ENCODE measurements around the gene GCKR.

DNA sequence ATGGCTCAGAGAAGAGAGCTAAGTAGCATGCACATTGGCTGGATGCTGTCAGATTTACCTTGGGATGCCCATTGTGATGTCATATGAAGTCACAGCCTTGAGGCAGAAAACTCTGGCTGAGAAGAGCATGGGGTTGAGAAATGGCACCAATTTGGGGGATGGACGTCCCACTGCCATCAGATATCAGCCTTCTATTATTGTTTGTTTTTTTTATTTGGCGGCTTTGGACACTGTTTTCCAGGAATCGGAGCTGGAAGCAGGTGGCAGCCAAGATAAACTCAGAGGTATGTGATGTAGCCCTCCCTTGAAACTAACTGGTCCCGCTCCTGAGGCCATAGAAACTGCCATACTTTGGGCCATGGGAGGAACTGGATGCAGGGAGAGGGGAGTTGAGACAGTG lies 40.6 kb downstream of the GCKR start:
- TF ChIP-seq, protein P1, sequence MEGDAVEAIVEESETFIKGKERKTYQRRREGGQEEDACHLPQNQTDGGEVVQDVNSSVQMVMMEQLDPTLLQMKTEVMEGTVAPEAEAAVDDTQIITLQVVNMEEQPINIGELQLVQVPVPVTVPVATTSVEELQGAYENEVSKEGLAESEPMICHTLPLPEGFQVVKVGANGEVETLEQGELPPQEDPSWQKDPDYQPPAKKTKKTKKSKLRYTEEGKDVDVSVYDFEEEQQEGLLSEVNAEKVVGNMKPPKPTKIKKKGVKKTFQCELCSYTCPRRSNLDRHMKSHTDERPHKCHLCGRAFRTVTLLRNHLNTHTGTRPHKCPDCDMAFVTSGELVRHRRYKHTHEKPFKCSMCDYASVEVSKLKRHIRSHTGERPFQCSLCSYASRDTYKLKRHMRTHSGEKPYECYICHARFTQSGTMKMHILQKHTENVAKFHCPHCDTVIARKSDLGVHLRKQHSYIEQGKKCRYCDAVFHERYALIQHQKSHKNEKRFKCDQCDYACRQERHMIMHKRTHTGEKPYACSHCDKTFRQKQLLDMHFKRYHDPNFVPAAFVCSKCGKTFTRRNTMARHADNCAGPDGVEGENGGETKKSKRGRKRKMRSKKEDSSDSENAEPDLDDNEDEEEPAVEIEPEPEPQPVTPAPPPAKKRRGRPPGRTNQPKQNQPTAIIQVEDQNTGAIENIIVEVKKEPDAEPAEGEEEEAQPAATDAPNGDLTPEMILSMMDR (IDR thresholded peaks at IDR 0.05; ENCODE audit: poor library complexity, severe bottlenecking), result no peak
- no peak for TF ChIP-seq EP300 (conservative IDR thresholded peaks at IDR 0.05; ENCODE audit: poor library complexity, severe bottlenecking)
- no peak for TF ChIP-seq POLR2AphosphoS5 (IDR thresholded peaks at IDR 0.05)
- no peak for TF ChIP-seq EZH2 (IDR thresholded peaks at IDR 0.05; ENCODE audit: borderline replicate concordance, insufficient read depth, low read length, poor library complexity, severe bottlenecking)
- TF ChIP-seq TAF1 (IDR thresholded peaks at IDR 0.05; ENCODE audit: low read depth), result no peak
- TF ChIP-seq, protein P2, sequence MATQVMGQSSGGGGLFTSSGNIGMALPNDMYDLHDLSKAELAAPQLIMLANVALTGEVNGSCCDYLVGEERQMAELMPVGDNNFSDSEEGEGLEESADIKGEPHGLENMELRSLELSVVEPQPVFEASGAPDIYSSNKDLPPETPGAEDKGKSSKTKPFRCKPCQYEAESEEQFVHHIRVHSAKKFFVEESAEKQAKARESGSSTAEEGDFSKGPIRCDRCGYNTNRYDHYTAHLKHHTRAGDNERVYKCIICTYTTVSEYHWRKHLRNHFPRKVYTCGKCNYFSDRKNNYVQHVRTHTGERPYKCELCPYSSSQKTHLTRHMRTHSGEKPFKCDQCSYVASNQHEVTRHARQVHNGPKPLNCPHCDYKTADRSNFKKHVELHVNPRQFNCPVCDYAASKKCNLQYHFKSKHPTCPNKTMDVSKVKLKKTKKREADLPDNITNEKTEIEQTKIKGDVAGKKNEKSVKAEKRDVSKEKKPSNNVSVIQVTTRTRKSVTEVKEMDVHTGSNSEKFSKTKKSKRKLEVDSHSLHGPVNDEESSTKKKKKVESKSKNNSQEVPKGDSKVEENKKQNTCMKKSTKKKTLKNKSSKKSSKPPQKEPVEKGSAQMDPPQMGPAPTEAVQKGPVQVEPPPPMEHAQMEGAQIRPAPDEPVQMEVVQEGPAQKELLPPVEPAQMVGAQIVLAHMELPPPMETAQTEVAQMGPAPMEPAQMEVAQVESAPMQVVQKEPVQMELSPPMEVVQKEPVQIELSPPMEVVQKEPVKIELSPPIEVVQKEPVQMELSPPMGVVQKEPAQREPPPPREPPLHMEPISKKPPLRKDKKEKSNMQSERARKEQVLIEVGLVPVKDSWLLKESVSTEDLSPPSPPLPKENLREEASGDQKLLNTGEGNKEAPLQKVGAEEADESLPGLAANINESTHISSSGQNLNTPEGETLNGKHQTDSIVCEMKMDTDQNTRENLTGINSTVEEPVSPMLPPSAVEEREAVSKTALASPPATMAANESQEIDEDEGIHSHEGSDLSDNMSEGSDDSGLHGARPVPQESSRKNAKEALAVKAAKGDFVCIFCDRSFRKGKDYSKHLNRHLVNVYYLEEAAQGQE (IDR thresholded peaks at IDR 0.05; ENCODE audit: borderline replicate concordance), result no peak
- TF ChIP-seq RAD21 (conservative IDR thresholded peaks at IDR 0.05), result no peak
- no peak for TF ChIP-seq SMC3 (conservative IDR thresholded peaks at IDR 0.05; ENCODE audit: poor library complexity)
